PC-3 (cell line): ENCODE data around the gene STUM. TPM values are rescaled to one million over a fixed set of nuclear protein-coding genes. Genes with fewer than 3 reads are reported as not detected.

Experiments used
- ATAC-seq: fragments of 200-7000 bp; cut with Tn5 transposase; 2 replicates; pipeline ENCODE4 v1.9.1; 2020; ENCODE audit warnings: mild to moderate bottlenecking, moderate library complexity
- BruUV-seq: library from RNA; stranded (reverse); fragments of 400-500 nt; replicated peaks from 2 replicates; lab custom pipeline; 2021; lab: Mats Ljungman, UMichigan
- CTCF ChIA-PET: fragments of 300-600 bp; sonication (Branson Sonifier 250); formaldehyde crosslinking; loops from one replicate; lab custom pipeline; 2022; ENCODE audit warnings: antibody characterized with exemption; lab: Charles Lee
- POLR2A ChIA-PET: fragments of 300-600 bp; sonication (Branson Sonifier 250); formaldehyde crosslinking; loops from one replicate; lab custom pipeline; 2022; ENCODE audit warnings: antibody characterized with exemption; ENCODE audit not compliant: unreplicated experiment; lab: Charles Lee
- DNase-seq: peaks from one replicate; pipeline ENCODE4 v3.0.0-alpha.2; 2015
- H2AFZ ChIP-seq: fragments of 300-600 bp; sonication (generic); 2 replicates; pipeline ENCODE4 v1.6.0; 2016; ENCODE audit warnings: antibody characterized with exemption, low read length
- H3F3A ChIP-seq: fragments of 300-600 bp; sonication (generic); one replicate; pipeline ENCODE4 v1.6.0; 2017; ENCODE audit warnings: antibody characterized with exemption, low read length, control low read depth, mild to moderate bottlenecking; ENCODE audit not compliant: unreplicated experiment
- H3K27ac ChIP-seq: fragments of 300-600 bp; sonication (generic); 2 replicates; pipeline ENCODE4 v1.5.1; 2016; ENCODE audit warnings: mild to moderate bottlenecking, low read length
- H3K27me3 ChIP-seq: fragments of 300-600 bp; sonication (generic); 2 replicates; pipeline ENCODE4 v1.6.1; 2016; ENCODE audit warnings: low read length, mixed read lengths
- H3K36me3 ChIP-seq: fragments of 300-600 bp; sonication (generic); 2 replicates; pipeline ENCODE4 v1.6.1; 2016; ENCODE audit warnings: low read depth, mixed run types, low read length, mixed read lengths
- H3K4me1 ChIP-seq: fragments of 300-600 bp; sonication (generic); 2 replicates; pipeline ENCODE4 v1.5.1; 2016; ENCODE audit warnings: low read length; ENCODE audit not compliant: insufficient read depth
- H3K4me2 ChIP-seq: fragments of 300-600 bp; sonication (generic); 2 replicates; pipeline ENCODE4 v1.6.0; 2016; ENCODE audit warnings: low read length
- H3K4me3 ChIP-seq: fragments of 300-600 bp; sonication (generic); 2 replicates; pipeline ENCODE4 v1.5.1; 2016; ENCODE audit warnings: mild to moderate bottlenecking, low read length, mixed read lengths
- H3K79me2 ChIP-seq: fragments of 300-600 bp; sonication (generic); 2 replicates; pipeline ENCODE4 v1.6.1; 2017; ENCODE audit warnings: low read length, mixed read lengths
- H3K9ac ChIP-seq: fragments of 300-600 bp; sonication (generic); 2 replicates; pipeline ENCODE4 v1.6.0; 2016; ENCODE audit warnings: mild to moderate bottlenecking, low read length
- H3K9me2 ChIP-seq: fragments of 300-600 bp; sonication (generic); replicated peaks from 2 replicates; pipeline ENCODE4 v1.6.1; 2016; ENCODE audit warnings: mixed run types, low read length, mixed read lengths
- H3K9me3 ChIP-seq: fragments of 300-600 bp; sonication (generic); 2 replicates; pipeline ENCODE4 v1.6.1; 2016; ENCODE audit warnings: low read length, mixed read lengths
- H4K20me1 ChIP-seq: fragments of 300-600 bp; sonication (generic); 2 replicates; pipeline ENCODE4 v1.6.1; 2016; ENCODE audit warnings: low read length, mixed read lengths
- CTCF ChIP-seq: fragments of 300-600 bp; sonication (generic); conservative IDR thresholded peaks from 2 replicates; pipeline ENCODE4 v1.5.1; 2017; ENCODE audit warnings: antibody characterized with exemption, low read depth, mild to moderate bottlenecking, low read length
- EZH2 ChIP-seq: fragments of 300-600 bp; sonication (generic); IDR thresholded peaks from one replicate; pipeline ENCODE4 v1.6.1; 2017; ENCODE audit warnings: antibody characterized with exemption, mild to moderate bottlenecking, low read length; ENCODE audit not compliant: unreplicated experiment
- EZH2phosphoT487 ChIP-seq: fragments of 300-600 bp; sonication (generic); IDR thresholded peaks from 2 replicates; pipeline ENCODE4 v1.6.1; 2018; ENCODE audit warnings: mild to moderate bottlenecking, antibody characterized with exemption, low read length, borderline replicate concordance
- intact Hi-C: fragments of 100-400 bp; cut with micrococcal nuclease; formaldehyde crosslinking; loops from 2 replicates; pipeline ENCODE4 v1.9.0; 2023
- total RNA-seq: library from RNA; depleted of rRNA; stranded (reverse); fragments of >200 nt; gene quantifications from 2 replicates; pipeline ENCODE4 v1.2.3, GENCODE V29; 2014

The STUM gene
- total RNA-seq, 1 experiment from 2014 or later = 0.58 TPM

DNA sequence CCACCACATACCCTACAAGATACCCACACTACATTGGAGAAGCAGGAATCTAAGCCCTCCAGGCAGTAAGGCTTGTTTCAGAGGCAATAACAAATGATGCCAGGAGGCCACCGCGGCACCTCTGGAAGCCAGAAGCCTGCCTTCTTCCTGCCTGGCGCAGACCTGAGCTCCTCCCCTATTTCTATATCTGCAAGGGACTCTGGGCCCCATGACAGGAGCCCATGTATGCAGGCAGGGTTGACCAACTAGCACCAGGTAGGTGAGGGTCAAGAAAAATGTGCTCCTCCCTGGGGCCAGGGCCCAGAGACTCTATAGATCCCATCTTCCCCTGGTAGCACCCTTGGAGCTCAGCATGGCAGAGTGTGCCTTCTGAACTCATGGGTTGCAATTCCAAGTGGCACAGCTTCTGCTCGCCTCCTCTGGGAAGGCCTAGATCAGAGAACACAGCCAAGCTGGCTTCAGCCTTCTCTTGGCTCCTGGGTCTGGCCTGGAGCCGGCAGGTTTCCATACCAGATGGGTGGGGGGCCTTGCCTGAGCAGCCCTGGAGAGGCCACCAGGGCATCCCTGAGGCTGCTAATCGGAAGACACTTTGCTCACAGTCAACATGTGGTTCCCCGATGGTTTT, 85.1 kb downstream of the STUM start:
- TF ChIP-seq CTCF (no peak), EZH2phosphoT487 (no peak), EZH2 (no peak)
- H4K20me1 ChIP-seq = no peaks in the 10 kb centered on the region
- DNase-seq (no peak), ATAC-seq (peak; percentile 7; the same call in 1 of the 2 replicates)
- intact Hi-C loops = loop anchor here (1.0 kb wide), 2 partner anchors 195 to 804 kb away; no protein-coding TSS in a partner anchor
- no peaks in the 10 kb centered on the region for H3K36me3 ChIP-seq
- H3F3A ChIP-seq = no peaks in the 10 kb centered on the region
- no peak overlapping the region for H2AFZ ChIP-seq
- no peaks in the 10 kb centered on the region for H3K9me3 ChIP-seq
- H3K4me2 ChIP-seq = no peak overlapping the region
- H3K27me3 ChIP-seq = no peaks in the 10 kb centered on the region
- no peak overlapping the region for H3K4me3 ChIP-seq
- CTCF ChIA-PET = no interaction called here
- no peak overlapping the region for H3K9ac ChIP-seq
- H3K9me2 ChIP-seq = no peaks in the 10 kb centered on the region
- H3K79me2 ChIP-seq = no peaks in the 10 kb centered on the region
- H3K4me1 ChIP-seq = peaks cover 21% of the 10 kb centered on the region
- BruUV-seq = no TSS peak
- POLR2A ChIA-PET = no interaction called here
- no peak overlapping the region for H3K27ac ChIP-seq

- Histone ChIP-seq H3K4me3 (no peak overlapping the region), H3K9ac (no peak overlapping the region), H3K4me2 (no peak overlapping the region), H3K36me3 (no peaks in the 10 kb centered on the region), H3K4me1 (peaks cover 21% of the 10 kb centered on the region), H3K27ac (peak overlapping the region; percentile 72; the same call in 1 of the 2 replicates), H3K9me2 (no peaks in the 10 kb centered on the region), H3K27me3 (no peaks in the 10 kb centered on the region), H3K79me2 (no peaks in the 10 kb centered on the region), H3F3A (no peaks in the 10 kb centered on the region), H2AFZ (no peak overlapping the region), H4K20me1 (no peaks in the 10 kb centered on the region), H3K9me3 (no peaks in the 10 kb centered on the region)
- intact Hi-C loops = loop anchor here (1.0 kb wide), 2 partner anchors 194 to 803 kb away; no protein-coding TSS in a partner anchor
- ChIA-PET POLR2A (no interaction called here), CTCF (interaction anchor here (1.0 kb wide), 1 partner anchor 187 kb away, joined by 3 read pairs; no protein-coding TSS in a partner anchor)
- no TSS peak for BruUV-seq
- ATAC-seq (peak; percentile 91), DNase-seq (peak; percentile 88)
- TF ChIP-seq EZH2 (no peak), CTCF (peak; percentile 100)
These were observed 85.6 kb downstream of the STUM start for GRCh38 chr1:226634166-226634588.

GRCh38 chr1:226634611-226635246, 86.2 kb downstream of the STUM start:
- BruUV-seq = no TSS peak
- peak overlapping the region; percentile 23; the same call in 1 of the 2 replicates for H3K9ac ChIP-seq
- H3K4me1 ChIP-seq = peaks cover 21% of the 10 kb centered on the region
- H3K27me3 ChIP-seq = no peaks in the 10 kb centered on the region
- no peak overlapping the region for H3K4me3 ChIP-seq
- no peaks in the 10 kb centered on the region for H3K9me3 ChIP-seq
- POLR2A ChIA-PET = no interaction called here
- peak overlapping the region; percentile 72 for H3K27ac ChIP-seq
- H2AFZ ChIP-seq = no peak overlapping the region
- no peaks in the 10 kb centered on the region for H3K9me2 ChIP-seq
- H3K4me2 ChIP-seq = peak overlapping the region; percentile 56
- TF ChIP-seq EZH2phosphoT487 (no peak), CTCF (no peak), EZH2 (no peak)
- intact Hi-C loops = loop anchor here (1.0 kb wide), 2 partner anchors 194 to 803 kb away; no protein-coding TSS in a partner anchor
- CTCF ChIA-PET = interaction anchor here (0.5 to 1.0 kb wide), 2 partner anchors 187 to 461 kb away, joined by 3 read pairs; no protein-coding TSS in a partner anchor
- no peaks in the 10 kb centered on the region for H4K20me1 ChIP-seq
- no peaks in the 10 kb centered on the region for H3K36me3 ChIP-seq
- H3F3A ChIP-seq = no peaks in the 10 kb centered on the region
- DNase-seq (no peak), ATAC-seq (no peak)
- no peaks in the 10 kb centered on the region for H3K79me2 ChIP-seq
